ENCODE measurements around the gene KRTAP10-7.

DNA sequence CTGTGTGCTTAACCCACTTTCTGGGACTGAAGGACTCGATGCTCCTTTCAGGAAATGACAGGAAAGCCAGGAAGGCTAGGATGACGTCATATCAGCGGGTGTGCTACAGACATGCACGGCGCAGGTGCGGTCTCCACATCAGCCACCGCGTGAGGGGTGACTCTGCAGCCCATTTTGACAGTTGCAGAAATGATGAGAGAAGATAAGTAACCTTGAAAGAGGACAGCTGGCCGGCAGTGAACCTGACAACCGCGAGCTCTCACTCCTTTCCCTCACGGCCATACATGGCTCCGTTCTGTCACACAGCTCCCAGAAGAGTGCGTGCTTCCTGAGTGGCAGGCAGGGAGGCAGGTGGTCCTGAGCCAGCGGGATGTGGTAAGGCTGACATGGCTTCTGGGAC lies 18.3 kb upstream of the KRTAP10-7 start:
- TF ChIP-seq CTCF (conservative IDR thresholded peaks at IDR 0.05) = no peak
- TF ChIP-seq ZFX (IDR thresholded peaks at IDR 0.05) = no peak
